ENCODE data around the gene NCKAP5. TPM values are rescaled to one million over a fixed set of nuclear protein-coding genes. Genes with fewer than 3 reads are reported as not detected.

NCKAP5 gene
- total and polyA plus RNA-seq, 2 of the 8 experiments (the other 6 are each of a cell fraction or from before 2014, with no cell fraction given): 0.27 to 0.86 TPM

DNA sequence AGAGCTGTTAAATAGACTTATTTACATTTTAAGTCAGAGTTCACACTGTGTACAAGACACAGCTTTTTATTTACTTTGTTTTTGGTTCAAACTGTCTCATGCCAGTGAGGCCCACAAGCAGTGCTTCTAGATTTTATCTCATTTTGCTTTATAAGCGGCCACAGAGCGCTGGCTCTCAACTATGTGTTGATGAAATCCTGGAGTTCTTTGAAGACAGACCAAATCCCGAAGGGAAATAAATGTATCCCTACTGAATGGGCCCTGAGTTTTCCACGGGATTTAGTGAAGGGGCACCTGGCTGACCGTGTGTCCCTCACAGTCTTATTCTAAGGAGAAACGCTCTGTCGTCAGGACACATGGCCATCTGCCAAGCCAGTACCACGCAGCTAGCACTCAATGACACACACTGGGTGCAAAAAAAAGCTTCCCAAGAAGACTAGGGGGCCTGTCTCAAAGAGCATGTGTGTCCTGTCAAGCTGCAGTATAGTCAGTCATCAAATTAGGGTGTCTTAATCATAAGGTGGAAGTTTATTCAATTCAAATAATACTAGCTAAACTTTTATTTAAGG, 921.6 kb downstream of the NCKAP5 start:
- no peak overlapping the region for H4K5ac ChIP-seq (ENCODE audit: insufficient read length, low read depth, low read length)
- no peak overlapping the region for H3K4ac ChIP-seq (replicated peaks; ENCODE audit: insufficient read length, low read depth, low read length)
- H2BK15ac ChIP-seq (ENCODE audit: low read length): no peak overlapping the region
- H3K79me1 ChIP-seq (ENCODE audit: low read depth, low read length): no peaks in the 10 kb centered on the region
- no peak overlapping the region for H4K91ac ChIP-seq (replicated peaks; ENCODE audit: insufficient read length, low read length)
- no peak overlapping the region for H3K4me2 ChIP-seq (ENCODE audit: insufficient read depth in 1 of 2, low read depth in 2 of 2, low read length in 2 of 2)
- POLR2A ChIA-PET (ENCODE audit: partially characterized antibody): no interaction called here
- H4K8ac ChIP-seq (ENCODE audit: extremely low read depth, insufficient read depth, low read length): no peak overlapping the region
- FAIRE-seq: no peak
- CTCF ChIA-PET (ENCODE audit: partially characterized antibody): interaction anchor here (0.6 to 3.5 kb wide), 7 partner anchors 10 to 283 kb away, joined by 3 to 12 read pairs (median 3); no protein-coding TSS in a partner anchor
- H2AK5ac ChIP-seq (ENCODE audit: low read depth, low read length): no peak overlapping the region
- no peak overlapping the region for H3K9ac ChIP-seq (replicated peaks in 1 of 4; ENCODE audit: extremely low read depth in 1 of 4, low read depth in 3 of 4, low read length in 3 of 4)
- no peaks in the 10 kb centered on the region for H3K23me2 ChIP-seq (ENCODE audit: low read depth, low read length)
- H3K27ac ChIP-seq (ENCODE audit: low read depth, low read length): no peak overlapping the region
- H3K18ac ChIP-seq (ENCODE audit: extremely low read depth, low read length): no peak overlapping the region
- no peaks in the 10 kb centered on the region for H3K79me2 ChIP-seq (ENCODE audit: control insufficient read depth in 1 of 2, insufficient read depth in 2 of 2, low read length in 2 of 2)
- no peaks in the 10 kb centered on the region for H3K9me3 ChIP-seq (ENCODE audit: insufficient read depth in 2 of 2, low read depth in 1 of 2, low read length in 1 of 2)
- H3K56ac ChIP-seq (replicated peaks; ENCODE audit: insufficient read length, low read depth, low read length): no peak overlapping the region
- H4K20me1 ChIP-seq (replicated peaks in 1 of 2; ENCODE audit: control insufficient read depth in 1 of 2, insufficient read depth in 2 of 2, low read length in 2 of 2): no peaks in the 10 kb centered on the region
- H2BK20ac ChIP-seq (ENCODE audit: low read length): no peak overlapping the region
- WGBS, 2 experiments (ENCODE audit: extremely low coverage in 1 of 2, insufficient coverage in 1 of 2, insufficient read length in 1 of 2, insufficient replicate concordance in 2 of 2, low coverage in 1 of 2, low lambda C conversion rate in 2 of 2, missing lambda C conversion rate in 1 of 2): 88% methylated on average over 8 of the region's 8 CpGs; no CpG with 5 or more reads in 1 of the 2 experiments
- DNase-seq (ENCODE audit: low read depth in 1 of 2, low spot score in 2 of 2): no peak
- no peak overlapping the region for H3K14ac ChIP-seq (ENCODE audit: insufficient read length)
- H2AFZ ChIP-seq (ENCODE audit: low read length): no peak overlapping the region
- H3K23ac ChIP-seq (ENCODE audit: insufficient read length): no peak overlapping the region
- H2BK12ac ChIP-seq (ENCODE audit: low read depth, low read length): no peak overlapping the region
- H2BK5ac ChIP-seq (ENCODE audit: low read depth, low read length): no peak overlapping the region
- H3K4me3 ChIP-seq (ENCODE audit: extremely low read depth in 1 of 4, insufficient read depth in 2 of 4, low read depth in 3 of 4, low read length in 4 of 4): no peak overlapping the region
- no peak overlapping the region for H2BK120ac ChIP-seq (replicated peaks; ENCODE audit: low read depth, low read length)
- no peak for TF ChIP-seq BACH1 (IDR thresholded peaks at IDR 0.05; ENCODE audit: low read length)
- TF ChIP-seq TCF12 (IDR thresholded peaks at IDR 0.05; ENCODE audit: low read depth, low read length): no peak
- TF ChIP-seq PHF8 (conservative IDR thresholded peaks at IDR 0.05; ENCODE audit: low read depth, low read length): no peak
- no peak for TF ChIP-seq TEAD4 (IDR thresholded peaks at IDR 0.05; ENCODE audit: low read depth, low read length)
- no peak for TF ChIP-seq SUZ12 (IDR thresholded peaks at IDR 0.05; ENCODE audit: low read length)
- TF ChIP-seq CBX8 (IDR thresholded peaks at IDR 0.05; ENCODE audit: borderline replicate concordance, low read depth, low read length): no peak
- TF ChIP-seq NRF1 (IDR thresholded peaks at IDR 0.05; ENCODE audit: low read depth, low read length): no peak
- H3K36me3 ChIP-seq (ENCODE audit: control insufficient read depth in 2 of 4, insufficient read depth in 4 of 4, low read length in 3 of 4): no peaks in the 10 kb centered on the region
- peaks cover 0 to 7% (median 3%) of the 10 kb centered on the region in 4 experiments; a peak in 4 of 7 replicates for H3K4me1 ChIP-seq (replicated peaks in 1 of 4; ENCODE audit: control insufficient read depth in 3 of 4, insufficient read depth in 4 of 4, low read length in 3 of 4)
- no peaks in the 10 kb centered on the region for H3K27me3 ChIP-seq (replicated peaks in 1 of 4; ENCODE audit: control insufficient read depth in 3 of 4, extremely low read depth in 1 of 4, insufficient read depth in 3 of 4, low read length in 3 of 4)
